CD8-positive, alpha-beta memory T cell (primary cell): ENCODE measurements around the gene TRIM72. TPM values are rescaled to one million over a fixed set of nuclear protein-coding genes. Genes with fewer than 3 reads are reported as not detected.

Experiments
- CTCF ChIA-PET: fragments of 350-600 bp; sonication (Branson Sonifier 250); formaldehyde crosslinking; loops from one replicate; lab custom pipeline; 2021; ENCODE audit warnings: antibody characterized with exemption; lab: Charles Lee
- POLR2A ChIA-PET: fragments of 350-600 bp; sonication (Branson Sonifier 250); formaldehyde crosslinking; loops from one replicate; lab custom pipeline; 2021; ENCODE audit warnings: antibody characterized with exemption; lab: Charles Lee
- DNase-seq, 5 donors: peaks; one replicate each; pipeline versions ENCODE4 v3.0.0 to v3.0.0-alpha.2; 2020 to 2022; ENCODE audit warnings: mixed read lengths in 1 of 5
- H3K27ac ChIP-seq: one replicate; pipeline ENCODE4 v1.7.0; 2013; ENCODE audit warnings: low read depth, mild to moderate bottlenecking, low read length, moderate library complexity
- H3K27me3 ChIP-seq: 2 replicates; pipeline ENCODE4 v1.7.0; 2013; ENCODE audit warnings: low read length, mild to moderate bottlenecking; ENCODE audit not compliant: insufficient read depth, poor library complexity, severe bottlenecking
- H3K36me3 ChIP-seq: 2 replicates; pipeline ENCODE4 v1.7.0; 2013; ENCODE audit warnings: mild to moderate bottlenecking, low read length, moderate library complexity; ENCODE audit not compliant: insufficient read depth
- H3K4me1 ChIP-seq: 2 replicates; pipeline ENCODE4 v1.7.0; 2013; ENCODE audit warnings: mild to moderate bottlenecking, low read length, moderate library complexity; ENCODE audit not compliant: insufficient read depth
- H3K4me3 ChIP-seq: 2 replicates; pipeline ENCODE4 v1.7.0; 2013; ENCODE audit warnings: mild to moderate bottlenecking, low read length
- H3K9me3 ChIP-seq: 2 replicates; pipeline ENCODE4 v1.7.0; 2013; ENCODE audit warnings: mild to moderate bottlenecking, low read length
- H3K27ac Mint-ChIP-seq, 8 donors: one replicate each; pipeline ENCODE4 v1.8.0; 2020 to 2021; ENCODE audit warnings: mixed read lengths in 8 of 8, mild to moderate bottlenecking in 6 of 8, inconsistent platforms in 3 of 8, moderate library complexity in 3 of 8
- H3K27me3 Mint-ChIP-seq, 2 donors: one replicate each; pipeline ENCODE4 v1.8.0; 2020 to 2021; ENCODE audit warnings: mixed read lengths in 2 of 2, mild to moderate bottlenecking in 1 of 2, moderate library complexity in 1 of 2
- H3K36me3 Mint-ChIP-seq, 3 donors: one replicate each; pipeline ENCODE4 v1.8.0; 2020 to 2021; ENCODE audit warnings: mixed read lengths in 3 of 3, inconsistent platforms in 1 of 3, mild to moderate bottlenecking in 1 of 3
- H3K4me1 Mint-ChIP-seq, 3 donors: one replicate each; pipeline ENCODE4 v1.8.0; 2020 to 2021; ENCODE audit warnings: mixed read lengths in 3 of 3, inconsistent platforms in 1 of 3, mild to moderate bottlenecking in 1 of 3
- H3K4me3 Mint-ChIP-seq, 7 donors: one replicate each; pipeline ENCODE4 v1.8.0; 2020 to 2021; ENCODE audit warnings: mixed read lengths in 7 of 7, mild to moderate bottlenecking in 6 of 7, moderate library complexity in 4 of 7, inconsistent platforms in 2 of 7
- H3K9me3 Mint-ChIP-seq, 5 donors: one replicate each; pipeline ENCODE4 v1.8.0; 2020 to 2022; ENCODE audit warnings: mixed read lengths in 5 of 5, mild to moderate bottlenecking in 3 of 5, moderate library complexity in 2 of 5, inconsistent platforms in 1 of 5
- polyA plus RNA-seq: library from polyadenylated mRNA; unstranded; fragments of 300-500 nt; fragmentation: Illumina TruSeq; gene quantifications from one replicate; pipeline ENCODE4 v1.2.3, GENCODE V29; 2021
- total RNA-seq, 2 experiments: library from RNA; stranded (reverse); gene quantifications; one replicate each; pipeline ENCODE4 v1.2.3, GENCODE V29; 2021

The TRIM72 gene
- total and polyA plus RNA-seq, 3 experiments from 2014 or later, result not detected

- peak overlapping the region; percentile 87 to 98 (median 94) for H3K27ac Mint-ChIP-seq
- H3K27me3 Mint-ChIP-seq, result peaks cover 0 to 8% of the 10 kb centered on the region in 2 donors
- peak in 2 of 5 donors; percentile 15 to 39 for DNase-seq
- peak overlapping the region; percentile 90 to 100 (median 97) for H3K4me3 Mint-ChIP-seq
- peaks cover 0 to 3% (median 0%) of the 10 kb centered on the region in 5 donors for H3K9me3 Mint-ChIP-seq
- Histone ChIP-seq H3K9me3 (no peaks in the 10 kb centered on the region), H3K27ac (peak overlapping the region; percentile 96), H3K4me3 (peak overlapping the region; percentile 85), H3K36me3 (peaks cover 39% of the 10 kb centered on the region), H3K27me3 (no peaks in the 10 kb centered on the region), H3K4me1 (peaks cover 74% of the 10 kb centered on the region)
- peaks cover 65 to 82% (median 71%) of the 10 kb centered on the region in 3 donors for H3K4me1 Mint-ChIP-seq
- ChIA-PET POLR2A (interaction anchor here (0.8 to 6.7 kb wide), 8 partner anchors 8 to 692 kb away, joined by 3 to 72 read pairs (median 14); partner anchors contain the start of genes KAT8, PYCARD, ZNF267 and ZNF646), CTCF (interaction anchor here (1.3 kb wide), 1 partner anchor 688 kb away, joined by 3 read pairs; no protein-coding TSS in a partner anchor)
- H3K36me3 Mint-ChIP-seq, result peaks cover 14 to 58% (median 21%) of the 10 kb centered on the region in 3 donors
These were observed 32.7 kb upstream of the TRIM72 start for GRCh38 chr16:31181102-31181830.

DNA sequence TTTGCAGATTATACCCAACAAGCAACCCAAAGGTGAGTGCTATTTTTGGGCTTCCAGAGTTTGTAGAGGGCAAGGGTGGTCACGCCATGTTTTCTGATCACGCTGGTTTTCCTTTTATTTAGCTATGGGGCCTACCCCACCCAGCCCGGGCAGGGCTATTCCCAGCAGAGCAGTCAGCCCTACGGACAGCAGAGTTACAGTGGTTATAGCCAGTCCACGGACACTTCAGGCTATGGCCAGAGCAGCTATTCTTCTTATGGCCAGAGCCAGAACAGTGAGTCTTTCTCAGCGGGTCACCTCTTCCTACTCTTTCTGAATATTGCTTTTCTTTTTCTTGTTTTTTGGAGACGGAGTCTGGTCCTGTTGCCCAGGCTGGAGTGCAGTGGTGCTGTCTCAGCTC lies 31.5 kb upstream of the TRIM72 start:
- H3K36me3 Mint-ChIP-seq, result peaks cover 24 to 69% (median 31%) of the 10 kb centered on the region in 3 donors
- Histone ChIP-seq H3K27ac (peak overlapping the region; percentile 96), H3K4me1 (peaks cover 74% of the 10 kb centered on the region), H3K4me3 (peak overlapping the region; percentile 85), H3K36me3 (peaks cover 51% of the 10 kb centered on the region), H3K27me3 (no peaks in the 10 kb centered on the region), H3K9me3 (no peaks in the 10 kb centered on the region)
- no peak for DNase-seq
- H3K27ac Mint-ChIP-seq, result peak overlapping the region; percentile 21 to 96 (median 78)
- H3K27me3 Mint-ChIP-seq, result peaks cover 0 to 8% of the 10 kb centered on the region in 2 donors
- ChIA-PET POLR2A (interaction anchor here (0.6 to 6.7 kb wide), 4 partner anchors 16 to 110 kb away, joined by 3 to 40 read pairs (median 4); partner anchors contain the start of genes KAT8 and PYCARD), CTCF (interaction anchor here (1.1 to 3.5 kb wide), 5 partner anchors 18 to 260 kb away, joined by 3 to 12 read pairs (median 6); partner anchors contain the start of gene ZNF843)
- peaks cover 0 to 3% (median 0%) of the 10 kb centered on the region in 5 donors for H3K9me3 Mint-ChIP-seq
- H3K4me1 Mint-ChIP-seq, result peaks cover 70 to 83% (median 75%) of the 10 kb centered on the region in 3 donors
- peak overlapping the region; percentile 90 to 100 (median 97) for H3K4me3 Mint-ChIP-seq

DNA sequence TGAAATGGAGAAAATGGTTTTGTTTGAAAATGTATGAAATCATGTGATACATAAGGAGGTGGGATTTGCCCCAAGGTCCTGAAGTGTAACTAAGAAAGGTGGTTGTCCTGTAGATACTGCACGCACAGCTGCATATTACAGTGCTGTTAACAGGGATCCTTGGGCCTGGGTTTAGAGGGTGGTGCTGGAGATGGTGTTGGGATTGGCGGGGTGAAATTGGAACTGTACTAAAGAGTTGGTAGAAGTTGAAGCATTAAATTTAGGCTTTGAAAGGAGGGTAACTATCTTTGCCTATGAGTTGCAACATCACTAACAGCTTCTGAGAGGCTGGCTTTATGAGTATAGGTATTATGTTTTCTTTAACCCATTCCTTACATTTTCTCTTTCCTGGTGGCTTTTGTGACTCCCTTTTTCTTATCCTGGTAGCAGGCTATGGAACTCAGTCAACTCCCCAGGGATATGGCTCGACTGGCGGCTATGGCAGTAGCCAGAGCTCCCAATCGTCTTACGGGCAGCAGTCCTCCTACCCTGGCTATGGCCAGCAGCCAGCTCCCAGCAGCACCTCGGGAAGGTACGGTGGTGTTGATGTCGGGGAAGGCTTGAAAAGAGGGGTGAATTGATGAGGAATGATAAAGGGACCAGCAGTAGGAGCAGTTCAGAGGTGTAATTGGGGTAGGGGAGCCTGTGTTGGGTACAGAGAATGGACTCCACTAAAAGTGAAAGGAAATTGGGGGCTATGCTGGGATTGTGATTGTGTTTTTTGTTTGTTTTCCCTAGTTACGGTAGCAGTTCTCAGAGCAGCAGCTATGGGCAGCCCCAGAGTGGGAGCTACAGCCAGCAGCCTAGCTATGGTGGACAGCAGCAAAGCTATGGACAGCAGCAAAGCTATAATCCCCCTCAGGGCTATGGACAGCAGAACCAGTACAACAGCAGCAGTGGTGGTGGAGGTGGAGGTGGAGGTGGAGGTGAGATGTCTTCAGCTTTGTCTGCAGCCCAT lies 30.2 kb upstream of the TRIM72 start:
- no peak overlapping the region for H3K4me3 ChIP-seq
- H3K36me3 ChIP-seq, result peaks cover 64% of the 10 kb centered on the region
- H3K4me3 Mint-ChIP-seq, result peak overlapping the region; percentile 90 to 100 (median 97)
- H3K27me3 ChIP-seq, result no peaks in the 10 kb centered on the region
- POLR2A ChIA-PET, result interaction anchor here (0.5 to 6.7 kb wide), 9 partner anchors 11 to 81 kb away, joined by 3 to 40 read pairs (median 4); partner anchors contain the start of genes PYCARD and PYDC1
- H3K4me1 Mint-ChIP-seq, result peaks cover 76 to 83% (median 80%) of the 10 kb centered on the region in 3 donors
- CTCF ChIA-PET, result interaction anchor here (1.1 to 3.5 kb wide), 3 partner anchors 17 to 259 kb away, joined by 3 to 12 read pairs (median 6); partner anchors contain the start of gene ZNF843
- no peak overlapping the region for H3K27ac ChIP-seq
- peaks cover 0 to 3% (median 0%) of the 10 kb centered on the region in 5 donors for H3K9me3 Mint-ChIP-seq
- peaks cover 0 to 8% of the 10 kb centered on the region in 2 donors for H3K27me3 Mint-ChIP-seq
- peaks cover 30 to 83% (median 40%) of the 10 kb centered on the region in 3 donors for H3K36me3 Mint-ChIP-seq
- H3K27ac Mint-ChIP-seq, result peak overlapping the region; percentile 21 to 96 (median 74)
- peaks cover 73% of the 10 kb centered on the region for H3K4me1 ChIP-seq
- no peaks in the 10 kb centered on the region for H3K9me3 ChIP-seq
- no peak for DNase-seq

- ChIA-PET POLR2A (interaction anchor here (0.6 to 6.7 kb wide), 5 partner anchors 10 to 42 kb away, joined by 3 to 40 read pairs (median 7); partner anchors contain the start of genes PYCARD and PYDC1), CTCF (interaction anchor here (0.6 to 3.5 kb wide), 2 partner anchors 11 to 43 kb away, joined by 3 to 12 read pairs; no protein-coding TSS in a partner anchor)
- Histone ChIP-seq H3K27ac (no peak overlapping the region), H3K27me3 (no peaks in the 10 kb centered on the region), H3K4me1 (peaks cover 80% of the 10 kb centered on the region), H3K36me3 (peaks cover 76% of the 10 kb centered on the region), H3K4me3 (no peak overlapping the region), H3K9me3 (no peaks in the 10 kb centered on the region)
- H3K9me3 Mint-ChIP-seq, result peaks cover 0 to 3% (median 0%) of the 10 kb centered on the region in 5 donors
- DNase-seq, result no peak
- peak overlapping the region; percentile 3 to 72 (median 51) for H3K4me3 Mint-ChIP-seq
- peaks cover 82 to 88% (median 87%) of the 10 kb centered on the region in 3 donors for H3K4me1 Mint-ChIP-seq
- H3K27ac Mint-ChIP-seq, result peak overlapping the region; percentile 4 to 94 (median 72)
- H3K27me3 Mint-ChIP-seq, result peaks cover 0 to 5% of the 10 kb centered on the region in 2 donors
- peaks cover 42 to 93% (median 50%) of the 10 kb centered on the region in 3 donors for H3K36me3 Mint-ChIP-seq
These were observed 29.0 kb upstream of the TRIM72 start for GRCh38 chr16:31184888-31185287.

- no peak for DNase-seq
- Histone ChIP-seq H3K9me3 (no peaks in the 10 kb centered on the region), H3K4me3 (no peak overlapping the region), H3K4me1 (peaks cover 82% of the 10 kb centered on the region), H3K27me3 (no peaks in the 10 kb centered on the region), H3K36me3 (peaks cover 80% of the 10 kb centered on the region), H3K27ac (no peak overlapping the region)
- H3K27me3 Mint-ChIP-seq, result peaks cover 0 to 2% of the 10 kb centered on the region in 2 donors
- peak overlapping the region in 7 of 8 donors; percentile 4 to 82 (median 69) for H3K27ac Mint-ChIP-seq
- H3K4me1 Mint-ChIP-seq, result peaks cover 85 to 91% (median 90%) of the 10 kb centered on the region in 3 donors
- ChIA-PET CTCF (no interaction called here), POLR2A (interaction anchor here (6.7 kb wide), 1 partner anchor 16 kb away, joined by 40 read pairs; the partner anchor contains the start of gene PYCARD)
- peaks cover 46 to 95% (median 54%) of the 10 kb centered on the region in 3 donors for H3K36me3 Mint-ChIP-seq
- H3K4me3 Mint-ChIP-seq, result peak overlapping the region in 6 of 7 donors; percentile 31 to 72 (median 54)
- H3K9me3 Mint-ChIP-seq, result peaks cover 0 to 3% (median 0%) of the 10 kb centered on the region in 5 donors
These were observed 28.6 kb upstream of the TRIM72 start for GRCh38 chr16:31185339-31185738.

DNA sequence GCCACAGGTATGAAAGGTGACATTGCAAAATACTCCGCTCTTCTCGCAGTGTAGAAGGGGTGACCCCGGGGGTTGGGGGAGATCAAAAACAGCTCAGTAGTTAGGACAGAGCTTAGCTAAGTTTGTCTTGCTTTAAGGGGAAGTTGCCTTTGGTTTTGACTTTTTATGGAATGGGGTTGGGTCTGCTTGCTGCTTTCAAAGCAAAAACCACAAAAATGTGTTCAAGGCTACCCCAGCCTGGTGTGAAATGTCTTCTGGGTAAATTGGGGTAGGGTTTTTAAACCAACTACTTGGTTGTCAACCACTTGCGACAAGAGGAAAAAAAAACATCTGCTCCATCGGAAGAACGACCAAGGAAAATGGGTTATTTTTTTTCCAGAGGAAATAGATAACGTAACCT lies 27.7 kb upstream of the TRIM72 start:
- H3K4me3 Mint-ChIP-seq, result peak overlapping the region; percentile 16 to 75 (median 62)
- CTCF ChIA-PET, result interaction anchor here (2.1 kb wide), 1 partner anchor 44 kb away, joined by 7 read pairs; no protein-coding TSS in a partner anchor
- POLR2A ChIA-PET, result interaction anchor here (6.7 kb wide), 1 partner anchor 15 kb away, joined by 40 read pairs; the partner anchor contains the start of gene PYCARD
- H3K4me1 Mint-ChIP-seq, result peaks cover 86 to 97% (median 96%) of the 10 kb centered on the region in 3 donors
- H3K27me3 Mint-ChIP-seq, result no peaks in the 10 kb centered on the region
- DNase-seq, result no peak
- Histone ChIP-seq H3K4me3 (no peak overlapping the region), H3K27me3 (no peaks in the 10 kb centered on the region), H3K36me3 (peaks cover 89% of the 10 kb centered on the region), H3K27ac (no peak overlapping the region), H3K9me3 (no peaks in the 10 kb centered on the region), H3K4me1 (peaks cover 82% of the 10 kb centered on the region)
- peaks cover 55 to 96% (median 59%) of the 10 kb centered on the region in 3 donors for H3K36me3 Mint-ChIP-seq
- peak overlapping the region; percentile 2 to 82 (median 56) for H3K27ac Mint-ChIP-seq
- H3K9me3 Mint-ChIP-seq, result peaks cover 0 to 2% (median 0%) of the 10 kb centered on the region in 5 donors
